Measurements from ENCODE around the gene SALL4.
"Not testable (repeated sequence)": the region's sequence is repeated elsewhere in the genome, so short reads cannot be mapped to it uniquely, and the experiment has no call there.

The SALL4 gene

DNA sequence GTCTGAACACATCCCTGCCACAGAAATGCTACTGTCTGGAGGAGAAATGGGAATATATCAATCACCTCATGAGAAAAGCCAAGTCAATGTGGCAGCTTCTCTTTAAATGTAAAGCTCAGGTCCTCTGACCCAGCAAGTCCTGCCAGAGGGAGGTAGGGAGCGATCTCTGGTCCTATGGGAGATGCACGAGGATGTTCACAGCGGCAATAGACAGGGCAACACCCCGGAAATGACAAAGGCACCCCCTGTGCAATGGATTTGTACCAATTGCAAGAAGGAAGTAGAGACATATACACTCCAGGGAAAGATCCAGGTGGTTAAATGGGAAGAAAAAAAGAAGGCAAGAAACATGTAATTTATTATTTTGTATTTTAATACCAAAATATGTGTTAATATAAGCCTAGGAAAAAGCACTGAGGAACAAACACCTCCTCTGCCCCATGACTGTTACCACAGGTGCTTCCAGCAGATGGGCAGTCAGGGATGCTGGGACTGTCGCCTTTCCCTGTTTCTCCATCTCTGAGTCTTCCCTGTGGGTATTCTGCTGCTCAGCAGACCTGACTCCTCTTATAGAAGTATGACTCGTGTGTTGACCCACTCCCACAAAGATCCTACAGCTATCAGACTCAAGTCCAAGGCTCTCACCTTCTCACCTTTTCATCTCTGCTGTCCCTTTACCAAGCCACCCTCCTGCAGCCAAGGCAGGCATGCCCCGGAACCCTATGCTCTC is 55.0 kb downstream of the SALL4 start:
- DNase-seq, result no peak
- intact Hi-C loops (cut with DNase I), result no loop called here

DNA sequence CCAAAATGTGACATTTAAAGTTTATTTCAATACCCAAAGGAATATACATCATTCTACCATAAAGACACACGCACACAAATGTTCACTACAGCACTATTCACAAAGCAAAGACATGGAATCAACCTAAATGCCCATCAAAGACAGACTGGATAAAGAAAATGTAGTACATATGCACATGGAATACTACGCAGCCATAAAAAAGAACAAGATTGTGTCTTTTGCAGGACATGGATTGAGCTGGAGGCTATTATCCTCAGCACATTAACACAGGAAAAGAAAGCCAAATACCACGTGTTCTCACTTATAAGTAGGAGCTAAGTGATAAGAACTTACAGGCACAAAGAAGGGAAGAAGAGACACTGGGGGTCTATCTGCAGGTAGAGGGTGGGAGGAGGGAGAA is 56.5 kb downstream of the SALL4 start:
- intact Hi-C loops (cut with DNase I), result no loop called here
- no peak for DNase-seq

DNA sequence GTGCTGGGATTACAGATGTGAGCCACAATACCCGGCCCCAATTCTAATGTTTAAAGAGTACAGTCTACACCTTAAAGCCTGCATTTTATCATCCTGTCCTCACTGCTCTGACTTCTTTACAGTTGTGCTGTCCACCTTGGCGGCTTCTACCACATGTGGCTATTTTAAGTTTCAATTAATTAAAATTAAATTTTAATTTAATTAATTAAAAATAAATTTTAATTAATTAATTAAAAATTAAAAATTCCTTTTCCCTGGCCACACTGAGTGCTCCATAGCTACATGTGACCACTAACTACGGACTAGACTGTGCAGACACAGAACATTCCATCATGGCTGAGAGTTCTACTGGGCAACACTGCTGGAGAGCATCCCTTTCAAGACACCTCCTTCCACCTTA is 61.5 kb downstream of the SALL4 start:
- intact Hi-C loops (cut with DNase I), result no loop called here
- DNase-seq, result no peak

DNA sequence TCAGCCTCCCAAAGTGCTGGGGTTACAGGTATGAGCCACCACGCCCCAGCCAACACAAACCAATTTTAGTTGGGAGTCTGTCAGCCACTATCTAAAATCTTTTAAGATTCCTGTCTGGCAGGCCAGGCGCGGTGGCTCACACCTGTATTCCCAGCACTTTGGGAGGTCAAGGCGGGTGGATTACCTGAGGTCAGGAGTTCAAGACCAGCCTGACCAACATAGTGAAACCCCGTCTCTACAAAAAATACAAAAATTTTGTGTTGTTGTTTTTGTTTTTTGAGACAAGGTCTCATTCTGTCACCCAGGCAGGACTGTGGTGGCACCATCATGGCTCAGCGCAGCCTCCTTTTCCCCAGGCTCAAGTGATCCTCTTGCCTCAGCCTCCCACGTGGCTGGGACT is 62.0 kb downstream of the SALL4 start:
- intact Hi-C loops (cut with DNase I); DNase-seq: not testable (repeated sequence)

DNA sequence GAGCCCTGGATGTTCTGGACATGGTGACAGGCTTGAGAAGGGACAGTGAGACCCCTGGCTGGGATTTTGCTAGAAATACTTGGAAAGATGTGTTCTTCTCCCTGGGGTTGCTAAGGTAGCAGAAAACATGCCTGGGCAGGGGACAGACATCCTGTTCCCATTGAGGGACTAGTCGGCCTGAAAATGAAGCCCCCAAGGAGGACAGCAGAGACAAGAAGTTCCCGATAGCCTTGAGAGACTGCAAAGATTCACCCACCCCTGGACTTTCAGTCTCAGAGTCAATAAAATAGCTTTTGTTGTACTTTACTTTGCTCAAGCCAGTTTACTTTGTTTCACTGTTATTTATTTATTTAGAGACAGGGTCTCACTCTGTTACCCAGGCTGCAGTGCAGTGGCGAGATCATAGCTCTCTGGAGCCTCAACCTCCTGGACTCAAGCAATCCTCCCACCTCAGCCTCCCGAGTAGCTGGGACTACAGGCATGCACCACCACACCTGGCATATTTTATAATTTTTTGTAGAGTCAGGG is 62.5 kb downstream of the SALL4 start:
- intact Hi-C loops (cut with DNase I), result loop anchor here (10.0 kb wide), 1 partner anchor 65 kb away; no protein-coding TSS in a partner anchor
- DNase-seq, result peak in 5 of 42 donors; percentile 24 to 33 (median 30)

DNA sequence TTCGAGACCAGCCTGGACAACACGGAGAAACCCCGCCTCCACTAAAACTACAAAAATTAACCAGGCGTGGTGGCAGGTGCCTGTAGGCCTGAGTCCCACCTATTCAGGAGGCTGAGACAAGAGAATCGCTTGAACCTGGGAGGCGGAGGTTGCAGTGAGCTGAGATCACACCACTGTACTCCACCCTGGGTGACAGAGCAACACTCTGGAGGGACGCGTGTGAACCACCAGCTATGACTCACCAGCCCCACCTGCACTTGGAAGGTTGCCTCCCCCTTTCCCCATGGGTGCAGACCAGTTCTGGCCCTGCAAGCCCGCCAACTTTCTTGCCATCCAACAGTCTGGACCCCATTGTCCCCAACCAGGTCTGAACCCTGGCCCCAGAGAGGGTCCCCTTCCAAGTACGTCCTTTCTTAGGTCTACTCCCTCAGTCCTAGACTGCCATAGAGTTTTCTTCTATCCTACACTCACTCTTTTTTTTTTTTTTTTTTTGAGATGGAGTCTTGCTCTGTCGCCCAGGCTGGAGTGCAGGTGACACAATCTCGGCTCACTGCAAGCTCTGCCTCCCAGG is 63.4 kb downstream of the SALL4 start:
- peak in 12 of 42 donors; percentile 25 to 70 (median 44) for DNase-seq

DNA sequence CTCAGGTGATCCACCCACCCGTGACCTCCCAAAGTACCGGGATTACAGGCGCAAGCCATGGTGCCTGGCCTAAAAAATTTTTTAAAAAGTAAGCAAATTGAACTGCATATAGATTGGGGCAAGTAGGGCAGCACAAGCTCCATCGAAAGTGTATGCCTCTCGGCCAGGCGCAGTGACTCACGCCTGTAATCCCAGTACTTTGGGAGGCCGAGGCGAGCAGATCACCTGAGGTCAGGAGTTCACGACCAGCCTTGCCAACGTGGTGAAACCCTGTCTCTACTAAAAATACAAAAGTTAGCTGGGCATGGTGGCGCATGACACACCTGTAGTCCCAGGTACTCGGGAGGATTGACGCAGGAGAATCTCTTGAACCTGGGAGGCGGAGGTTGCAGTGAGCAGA is 64.1 kb downstream of the SALL4 start:
- intact Hi-C loops (cut with DNase I), result loop anchor here (10.0 kb wide), 1 partner anchor 63 kb away; no protein-coding TSS in a partner anchor
- DNase-seq, result not testable (repeated sequence)

More for the DNA sequence above, 63.4 kb downstream of the SALL4 start:
- intact Hi-C loops (cut with DNase I), result loop anchor here (10.0 kb wide), 1 partner anchor 64 kb away; no protein-coding TSS in a partner anchor

DNA sequence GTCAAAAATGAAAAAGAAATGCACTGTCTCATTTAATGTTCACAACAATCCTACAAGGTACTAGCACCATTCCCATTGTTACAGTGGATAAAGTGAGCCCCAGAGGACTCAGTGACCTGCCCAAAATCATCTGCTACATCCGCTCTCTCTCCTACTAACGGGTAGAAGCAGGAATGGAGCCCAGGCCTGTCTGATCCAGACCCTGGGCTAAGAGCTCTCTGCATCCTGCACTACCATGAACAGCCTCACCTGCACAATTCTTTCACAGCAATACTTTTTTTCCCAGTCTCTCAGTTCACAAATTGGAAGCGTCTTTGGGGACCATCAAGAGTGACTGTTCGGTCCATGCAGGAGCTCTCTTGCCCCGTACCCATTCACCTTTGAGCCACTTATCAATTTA is 65.4 kb downstream of the SALL4 start:
- intact Hi-C loops (cut with DNase I), result loop anchor here (10.0 kb wide), 1 partner anchor 62 kb away; no protein-coding TSS in a partner anchor
- DNase-seq, result no peak

DNA sequence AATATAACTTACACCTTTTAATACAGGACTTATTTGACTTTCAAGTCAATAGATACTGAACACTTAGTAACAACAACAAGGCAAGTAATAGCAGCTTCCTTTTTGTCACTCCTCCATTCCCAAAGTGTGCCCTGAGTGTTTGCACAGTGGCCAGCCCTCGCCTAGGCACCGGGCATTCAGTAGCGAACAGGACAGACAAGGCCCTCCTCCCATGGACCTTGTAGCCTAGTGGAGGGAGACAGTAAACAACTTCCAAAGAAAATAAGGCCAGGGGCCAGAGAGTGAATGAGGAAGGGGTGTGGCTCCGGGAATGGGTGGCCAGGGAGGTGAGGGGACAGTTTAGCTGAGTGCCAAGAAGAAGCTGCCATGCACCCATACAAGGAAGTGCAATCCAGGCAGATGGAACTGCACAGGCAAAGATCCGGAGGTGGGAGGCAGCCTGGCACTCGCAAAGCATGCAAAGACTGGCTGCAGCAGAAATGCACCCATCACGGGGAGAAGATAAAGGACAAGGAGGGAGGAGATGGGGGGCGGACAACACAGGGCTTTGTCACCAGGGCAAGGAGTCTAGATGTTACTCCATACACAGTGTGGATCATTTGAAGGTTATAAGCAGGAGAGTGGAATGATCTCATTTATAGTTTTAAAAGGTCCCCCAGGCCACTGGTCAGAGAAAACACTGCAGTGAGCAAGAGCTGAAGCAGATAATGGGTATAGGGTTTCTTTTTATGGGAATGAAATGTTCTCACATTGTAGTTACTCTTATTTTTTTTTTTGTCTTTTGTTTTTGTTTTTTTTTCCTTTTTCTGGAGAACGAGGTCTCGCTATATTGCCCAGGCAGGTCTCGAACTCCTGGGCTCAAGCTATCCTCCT is 66.4 kb downstream of the SALL4 start:
- peak in 14 of 42 donors; percentile 20 to 61 (median 40) for DNase-seq
- intact Hi-C loops (cut with DNase I), result loop anchor here (10.0 kb wide), 1 partner anchor 61 kb away; no protein-coding TSS in a partner anchor

DNA sequence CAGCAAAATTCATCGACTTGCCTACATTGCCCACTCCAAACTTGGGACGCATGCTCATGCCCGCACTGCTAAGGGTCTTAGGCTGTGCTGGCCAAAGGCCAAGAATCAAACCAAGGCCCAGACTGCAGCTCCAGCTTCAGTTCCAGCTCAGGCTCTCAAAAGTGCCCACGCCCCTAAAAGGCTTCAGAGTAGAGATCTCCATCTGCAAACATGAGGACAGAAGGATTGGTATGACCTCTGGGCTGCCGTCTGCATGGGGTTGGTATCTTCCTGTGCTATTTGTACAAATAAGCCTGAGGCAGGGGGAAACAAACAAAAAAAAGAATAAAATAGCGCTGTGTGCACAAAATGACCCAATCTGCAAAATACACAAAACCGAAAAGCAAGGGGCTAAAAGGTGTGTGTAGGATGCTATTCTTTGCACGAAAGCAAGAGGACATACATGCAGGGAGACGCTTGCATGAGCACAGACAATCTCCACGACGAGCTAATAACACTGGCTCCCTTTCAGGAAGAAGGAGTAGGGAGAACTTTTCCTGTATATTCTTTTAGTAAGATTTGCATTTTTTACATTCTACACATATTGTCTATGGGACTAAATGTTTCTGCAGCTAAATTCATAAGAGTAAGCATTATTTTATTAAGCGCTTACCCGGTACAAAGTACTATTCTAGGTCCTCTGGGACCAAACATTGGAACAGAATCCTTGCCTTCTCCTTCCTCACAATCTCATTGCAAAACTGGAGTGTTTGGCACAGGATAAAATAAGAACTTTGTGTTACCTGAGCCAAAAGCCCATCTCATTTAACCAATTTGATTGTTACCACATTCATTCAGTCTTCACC is 67.2 kb downstream of the SALL4 start:
- intact Hi-C loops (cut with DNase I), result loop anchor here (10.0 kb wide), 1 partner anchor 60 kb away; no protein-coding TSS in a partner anchor
- DNase-seq, result no peak

DNA sequence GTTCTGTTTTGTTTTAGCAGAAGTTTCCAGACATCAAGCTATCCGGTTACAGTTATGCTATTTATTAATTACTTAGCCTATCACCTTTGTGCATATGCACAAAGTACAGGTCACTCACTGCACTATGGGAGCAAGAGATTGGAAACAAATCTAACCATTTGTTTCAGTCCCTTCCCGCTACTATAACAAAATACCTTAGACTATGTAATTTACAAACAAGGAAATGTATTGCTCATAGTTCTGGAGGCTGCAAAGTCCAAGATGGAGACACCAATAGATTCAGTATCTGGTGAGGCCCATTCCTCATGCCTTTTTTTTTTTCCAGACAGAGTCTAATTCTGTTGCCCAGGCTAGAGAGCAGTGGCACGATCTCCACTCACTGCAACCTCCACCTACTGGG is 69.3 kb downstream of the SALL4 start:
- no peak for DNase-seq
- intact Hi-C loops (cut with DNase I), result loop anchor here (10.0 kb wide), 1 partner anchor 58 kb away; no protein-coding TSS in a partner anchor
